HG02973 (cell line): ENCODE data around the gene TMEM164.

Source experiments
- ATAC-seq: cut with Tn5 transposase; IDR thresholded peaks from one replicate; pipeline ENCODE4 v1.9.1; 2021; ENCODE audit warnings: moderate library complexity; ENCODE audit not compliant: unreplicated experiment

The TMEM164 gene

GRCh38 chrX:110159865-110160264, 157.0 kb downstream of the TMEM164 start:
- no peak for ATAC-seq

GRCh38 chrX:110161361-110161686, 158.4 kb downstream of the TMEM164 start:
- no peak for ATAC-seq

- ATAC-seq = no peak
These were observed 159.2 kb downstream of the TMEM164 start for GRCh38 chrX:110162131-110162530.

- ATAC-seq = no peak
These were observed 160.0 kb downstream of the TMEM164 start for GRCh38 chrX:110162867-110163266.

- no peak for ATAC-seq
These were observed 160.6 kb downstream of the TMEM164 start for GRCh38 chrX:110163488-110163887.

GRCh38 chrX:110167952-110168451, 165.1 kb downstream of the TMEM164 start:
- ATAC-seq = no peak

GRCh38 chrX:110168585-110168984, 165.7 kb downstream of the TMEM164 start:
- no peak for ATAC-seq

GRCh38 chrX:110170029-110170428, 167.1 kb downstream of the TMEM164 start:
- ATAC-seq = no peak

GRCh38 chrX:110171442-110171841, 168.5 kb downstream of the TMEM164 start:
- ATAC-seq = no peak

GRCh38 chrX:110172215-110172614, 169.3 kb downstream of the TMEM164 start:
- peak; percentile 98 for ATAC-seq

- ATAC-seq = no peak
These were observed 170.6 kb downstream of the TMEM164 start for GRCh38 chrX:110173192-110174175.

- ATAC-seq = no peak
These were observed 172.2 kb downstream of the TMEM164 start for GRCh38 chrX:110175146-110175545.

- ATAC-seq = no peak
These were observed 172.8 kb downstream of the TMEM164 start for GRCh38 chrX:110175696-110176095.

GRCh38 chrX:110178179-110178865, 175.4 kb downstream of the TMEM164 start:
- ATAC-seq = no peak

GRCh38 chrX:110180176-110180927, 177.4 kb downstream of the TMEM164 start:
- ATAC-seq = no peak

- peak; percentile 87 for ATAC-seq
These were observed 178.0 kb downstream of the TMEM164 start for GRCh38 chrX:110180928-110181310.

GRCh38 chrX:110181459-110182137, 178.7 kb downstream of the TMEM164 start:
- ATAC-seq = no peak

- ATAC-seq = no peak
These were observed 179.4 kb downstream of the TMEM164 start for GRCh38 chrX:110182362-110182761.

- no peak for ATAC-seq
These were observed 180.0 kb downstream of the TMEM164 start for GRCh38 chrX:110182865-110183264.

- no peak for ATAC-seq
These were observed 180.4 kb downstream of the TMEM164 start for GRCh38 chrX:110183314-110183713.
